ENCODE measurements around the gene ABCF2.

ABCF2 gene

DNA sequence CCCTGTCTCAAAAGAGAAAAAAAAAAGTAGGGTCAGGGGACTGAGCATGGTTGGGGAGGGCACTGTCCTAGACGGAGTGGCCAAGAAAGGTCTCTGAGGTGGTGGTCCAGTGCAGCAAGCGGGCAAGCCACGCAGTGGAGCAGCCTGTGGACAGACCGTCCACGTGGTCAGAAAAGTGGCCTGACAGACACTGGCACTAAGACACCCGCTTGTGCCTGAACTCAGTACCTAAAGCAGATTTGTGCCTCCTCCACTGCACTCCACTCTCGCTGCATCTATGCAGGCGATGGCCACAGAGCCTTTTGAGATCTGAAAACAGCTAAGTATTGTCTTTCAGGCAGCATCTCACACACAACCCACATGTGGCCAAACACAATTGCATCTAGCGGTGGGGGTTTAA is 48.8 kb downstream of the ABCF2 start:
- Histone ChIP-seq H3K27ac (ENCODE audit: low read length, poor library complexity, severe bottlenecking) (no peak overlapping the region), H2BK5ac (ENCODE audit: low read depth, low read length, poor library complexity, severe bottlenecking) (no peak overlapping the region), H2BK120ac (ENCODE audit: low read depth, low read length) (no peak overlapping the region), H3K4me1 (ENCODE audit: control insufficient read depth, insufficient read depth, low read depth, low read length) (no peaks in the 10 kb centered on the region), H3K4me3 (ENCODE audit: insufficient read depth in 1 of 2, low read depth in 1 of 2, low read length in 2 of 2) (no peak overlapping the region), H2AFZ (ENCODE audit: low read depth, low read length) (no peak overlapping the region), H2AK5ac (ENCODE audit: low read length, severe bottlenecking) (no peak overlapping the region), H3K79me1 (replicated peaks; ENCODE audit: low read length, poor library complexity, severe bottlenecking) (no peaks in the 10 kb centered on the region), H3K27me3 (ENCODE audit: control insufficient read depth in 1 of 2, insufficient read depth in 1 of 2, low read length in 2 of 2) (peaks cover 79 to 83% of the 10 kb centered on the region in 2 experiments), H3K9me3 (ENCODE audit: control insufficient read depth, low read length) (no peaks in the 10 kb centered on the region), H3K18ac (ENCODE audit: low read depth in 1 of 2, low read length in 2 of 2) (no peak overlapping the region), H2BK15ac (ENCODE audit: low read depth, poor library complexity, severe bottlenecking) (no peak overlapping the region), H4K8ac (ENCODE audit: low read length) (no peak overlapping the region), H3K9ac (ENCODE audit: low read length) (no peak overlapping the region), H2BK12ac (ENCODE audit: low read length in 2 of 2) (no peak overlapping the region), H4K91ac (ENCODE audit: low read length) (no peak overlapping the region), H3K4ac (ENCODE audit: low read depth in 1 of 2, low read length in 2 of 2) (peak overlapping the region in 1 of 2 experiments; percentile 62), H3K4me2 (ENCODE audit: low read length, poor library complexity, severe bottlenecking) (no peak overlapping the region), H3K36me3 (ENCODE audit: control insufficient read depth in 1 of 2, insufficient read depth in 2 of 2, low read depth in 1 of 2, low read length in 2 of 2) (no peaks in the 10 kb centered on the region), H3K14ac (ENCODE audit: low read length in 2 of 2) (no peak overlapping the region), H3K23ac (ENCODE audit: low read length in 2 of 2) (no peak overlapping the region)
- WGBS = 94% methylated on average over 9 of the region's 9 CpGs
- DNase-seq = no peak

DNA sequence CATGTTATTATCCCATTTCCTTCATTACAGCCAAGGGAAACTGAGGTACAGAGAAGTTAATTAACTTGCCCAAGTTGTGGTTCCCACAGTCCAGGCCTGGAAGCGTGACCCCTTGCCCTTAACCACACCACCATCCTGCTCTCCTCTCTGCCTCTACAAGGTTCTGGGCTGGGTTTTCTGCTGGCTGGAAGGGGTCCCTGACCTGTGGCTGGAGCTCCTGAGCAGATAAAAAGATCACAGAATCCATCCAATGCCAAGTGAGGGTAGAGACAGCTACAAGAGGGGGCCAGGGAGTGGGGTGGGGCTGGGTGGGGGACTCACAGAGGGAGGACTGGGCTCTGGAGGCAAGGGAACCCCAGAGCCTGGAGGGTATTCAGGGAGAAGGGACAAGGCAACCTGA is 49.7 kb downstream of the ABCF2 start:
- no peaks in the 10 kb centered on the region for H3K79me1 ChIP-seq (replicated peaks; ENCODE audit: low read length, poor library complexity, severe bottlenecking)
- no peak overlapping the region for H2BK120ac ChIP-seq (ENCODE audit: low read depth, low read length)
- H3K4me3 ChIP-seq (ENCODE audit: insufficient read depth in 1 of 2, low read depth in 1 of 2, low read length in 2 of 2) = no peak overlapping the region
- DNase-seq = no peak
- H2BK15ac ChIP-seq (ENCODE audit: low read depth, poor library complexity, severe bottlenecking) = no peak overlapping the region
- H3K4ac ChIP-seq (ENCODE audit: low read depth in 1 of 2, low read length in 2 of 2) = no peak overlapping the region
- no peak overlapping the region for H4K91ac ChIP-seq (ENCODE audit: low read length)
- no peaks in the 10 kb centered on the region for H3K9me3 ChIP-seq (ENCODE audit: control insufficient read depth, low read length)
- no peak overlapping the region for H3K14ac ChIP-seq (ENCODE audit: low read length in 2 of 2)
- H2AK5ac ChIP-seq (ENCODE audit: low read length, severe bottlenecking) = no peak overlapping the region
- no peak overlapping the region for H2AFZ ChIP-seq (ENCODE audit: low read depth, low read length)
- no peak overlapping the region for H2BK12ac ChIP-seq (ENCODE audit: low read length in 2 of 2)
- no peak overlapping the region for H3K18ac ChIP-seq (ENCODE audit: low read depth in 1 of 2, low read length in 2 of 2)
- no peaks in the 10 kb centered on the region for H3K36me3 ChIP-seq (ENCODE audit: control insufficient read depth in 1 of 2, insufficient read depth in 2 of 2, low read depth in 1 of 2, low read length in 2 of 2)
- H3K27me3 ChIP-seq (ENCODE audit: control insufficient read depth in 1 of 2, insufficient read depth in 1 of 2, low read length in 2 of 2) = peaks cover 74 to 81% of the 10 kb centered on the region in 2 experiments
- no peak overlapping the region for H2BK5ac ChIP-seq (ENCODE audit: low read depth, low read length, poor library complexity, severe bottlenecking)
- WGBS = 89% methylated on average over 1 of the region's 1 CpG
- H4K8ac ChIP-seq (ENCODE audit: low read length) = no peak overlapping the region
- no peak overlapping the region for H3K23ac ChIP-seq (ENCODE audit: low read length in 2 of 2)
- no peak overlapping the region for H3K27ac ChIP-seq (ENCODE audit: low read length, poor library complexity, severe bottlenecking)
- no peak overlapping the region for H3K4me2 ChIP-seq (ENCODE audit: low read length, poor library complexity, severe bottlenecking)
- H3K9ac ChIP-seq (ENCODE audit: low read length) = no peak overlapping the region
- no peaks in the 10 kb centered on the region for H3K4me1 ChIP-seq (ENCODE audit: control insufficient read depth, insufficient read depth, low read depth, low read length)

DNA sequence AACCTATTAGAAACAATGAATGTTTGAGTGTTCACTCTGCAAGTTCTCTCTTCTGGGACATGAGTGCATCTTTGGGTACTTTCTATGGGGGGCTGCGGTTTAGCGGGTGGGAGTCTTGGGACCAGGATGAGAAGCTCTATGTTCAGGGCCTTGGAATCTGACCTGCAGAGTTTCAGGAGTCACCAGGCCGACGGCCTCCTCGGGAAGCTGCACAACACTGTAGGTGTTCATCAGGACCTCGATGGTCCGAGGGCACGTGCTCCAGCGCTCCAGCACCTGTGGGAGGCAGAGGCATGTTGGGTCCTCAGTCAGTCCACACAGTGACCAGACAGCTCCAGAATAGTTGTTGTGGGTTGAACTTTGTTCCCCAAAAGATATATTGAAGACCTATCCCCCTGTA is 50.6 kb downstream of the ABCF2 start:
- no peak overlapping the region for H2BK5ac ChIP-seq (ENCODE audit: low read depth, low read length, poor library complexity, severe bottlenecking)
- no peaks in the 10 kb centered on the region for H3K4me1 ChIP-seq (ENCODE audit: control insufficient read depth, insufficient read depth, low read depth, low read length)
- no peaks in the 10 kb centered on the region for H3K9me3 ChIP-seq (ENCODE audit: control insufficient read depth, low read length)
- H3K4me3 ChIP-seq (ENCODE audit: insufficient read depth in 1 of 2, low read depth in 1 of 2, low read length in 2 of 2) = no peak overlapping the region
- no peak overlapping the region for H3K23ac ChIP-seq (ENCODE audit: low read length in 2 of 2)
- no peak overlapping the region for H4K8ac ChIP-seq (ENCODE audit: low read length)
- no peak overlapping the region for H3K27ac ChIP-seq (ENCODE audit: low read length, poor library complexity, severe bottlenecking)
- no peaks in the 10 kb centered on the region for H3K36me3 ChIP-seq (ENCODE audit: control insufficient read depth in 1 of 2, insufficient read depth in 2 of 2, low read depth in 1 of 2, low read length in 2 of 2)
- no peak overlapping the region for H2AK5ac ChIP-seq (ENCODE audit: low read length, severe bottlenecking)
- no peak overlapping the region for H2AFZ ChIP-seq (ENCODE audit: low read depth, low read length)
- no peaks in the 10 kb centered on the region for H3K79me1 ChIP-seq (replicated peaks; ENCODE audit: low read length, poor library complexity, severe bottlenecking)
- H2BK12ac ChIP-seq (ENCODE audit: low read length in 2 of 2) = no peak overlapping the region
- no peak overlapping the region for H3K9ac ChIP-seq (ENCODE audit: low read length)
- H2BK120ac ChIP-seq (ENCODE audit: low read depth, low read length) = no peak overlapping the region
- WGBS = 85% methylated on average over 9 of the region's 9 CpGs
- H3K4me2 ChIP-seq (ENCODE audit: low read length, poor library complexity, severe bottlenecking) = no peak overlapping the region
- no peak overlapping the region for H4K91ac ChIP-seq (ENCODE audit: low read length)
- no peak for DNase-seq
- no peak overlapping the region for H3K18ac ChIP-seq (ENCODE audit: low read depth in 1 of 2, low read length in 2 of 2)
- no peak overlapping the region for H2BK15ac ChIP-seq (ENCODE audit: low read depth, poor library complexity, severe bottlenecking)
- peaks cover 78 to 84% of the 10 kb centered on the region in 2 experiments for H3K27me3 ChIP-seq (ENCODE audit: control insufficient read depth in 1 of 2, insufficient read depth in 1 of 2, low read length in 2 of 2)
- no peak overlapping the region for H3K14ac ChIP-seq (ENCODE audit: low read length in 2 of 2)
- H3K4ac ChIP-seq (ENCODE audit: low read depth in 1 of 2, low read length in 2 of 2) = no peak overlapping the region

DNA sequence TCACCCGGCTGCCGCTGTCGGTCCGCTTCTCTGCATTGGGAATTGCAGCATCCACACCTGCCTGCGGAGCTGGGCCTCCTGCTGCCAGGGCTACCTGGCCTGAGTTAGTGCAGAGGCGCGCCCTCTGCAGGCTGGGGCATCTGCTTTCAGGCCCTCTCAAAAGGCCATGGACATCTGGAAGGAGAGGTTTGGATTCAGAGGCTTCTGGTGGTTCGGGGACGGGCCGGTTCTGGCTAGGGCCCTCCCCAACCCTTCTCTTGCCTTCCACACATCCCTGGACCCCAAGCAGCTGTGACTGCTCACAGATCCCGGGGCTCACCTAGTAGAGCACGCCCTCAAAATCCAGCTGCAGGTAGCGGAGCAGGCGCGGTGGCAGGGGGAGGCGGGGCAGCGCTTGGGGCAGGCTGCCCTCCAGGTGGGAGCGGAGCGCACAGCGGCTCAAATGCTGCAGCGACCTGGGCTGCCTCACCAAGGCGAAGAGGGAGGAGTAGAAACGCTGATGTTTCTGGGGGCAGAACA is 51.2 kb downstream of the ABCF2 start:
- H3K4ac ChIP-seq (ENCODE audit: low read depth in 1 of 2, low read length in 2 of 2) = no peak overlapping the region
- DNase-seq = no peak
- H4K91ac ChIP-seq (ENCODE audit: low read length) = no peak overlapping the region
- no peak overlapping the region for H2BK5ac ChIP-seq (ENCODE audit: low read depth, low read length, poor library complexity, severe bottlenecking)
- no peaks in the 10 kb centered on the region for H3K36me3 ChIP-seq (ENCODE audit: control insufficient read depth in 1 of 2, insufficient read depth in 2 of 2, low read depth in 1 of 2, low read length in 2 of 2)
- no peak overlapping the region for H2BK12ac ChIP-seq (ENCODE audit: low read length in 2 of 2)
- no peak overlapping the region for H2BK15ac ChIP-seq (ENCODE audit: low read depth, poor library complexity, severe bottlenecking)
- H2AK5ac ChIP-seq (ENCODE audit: low read length, severe bottlenecking) = no peak overlapping the region
- no peak overlapping the region for H3K4me3 ChIP-seq (ENCODE audit: insufficient read depth in 1 of 2, low read depth in 1 of 2, low read length in 2 of 2)
- H4K8ac ChIP-seq (ENCODE audit: low read length) = no peak overlapping the region
- 47% methylated on average over 23 of the region's 23 CpGs for WGBS
- H3K27ac ChIP-seq (ENCODE audit: low read length, poor library complexity, severe bottlenecking) = no peak overlapping the region
- no peaks in the 10 kb centered on the region for H3K9me3 ChIP-seq (ENCODE audit: control insufficient read depth, low read length)
- no peak overlapping the region for H3K14ac ChIP-seq (ENCODE audit: low read length in 2 of 2)
- H3K23ac ChIP-seq (ENCODE audit: low read length in 2 of 2) = no peak overlapping the region
- no peak overlapping the region for H3K4me2 ChIP-seq (ENCODE audit: low read length, poor library complexity, severe bottlenecking)
- H2BK120ac ChIP-seq (ENCODE audit: low read depth, low read length) = no peak overlapping the region
- H3K79me1 ChIP-seq (replicated peaks; ENCODE audit: low read length, poor library complexity, severe bottlenecking) = no peaks in the 10 kb centered on the region
- no peak overlapping the region for H3K18ac ChIP-seq (ENCODE audit: low read depth in 1 of 2, low read length in 2 of 2)
- peaks cover 78 to 85% of the 10 kb centered on the region in 2 experiments for H3K27me3 ChIP-seq (ENCODE audit: control insufficient read depth in 1 of 2, insufficient read depth in 1 of 2, low read length in 2 of 2)
- no peak overlapping the region for H3K9ac ChIP-seq (ENCODE audit: low read length)
- H2AFZ ChIP-seq (ENCODE audit: low read depth, low read length) = no peak overlapping the region
- H3K4me1 ChIP-seq (ENCODE audit: control insufficient read depth, insufficient read depth, low read depth, low read length) = no peaks in the 10 kb centered on the region
